GM18498 (cell line): Measurements from ENCODE around the gene HMGB4.

Experiments used
- ATAC-seq: cut with Tn5 transposase; IDR thresholded peaks from one replicate; pipeline ENCODE4 v1.9.1; 2021; ENCODE audit warnings: mild to moderate bottlenecking, moderate library complexity; ENCODE audit not compliant: unreplicated experiment

Gene HMGB4, protein sequence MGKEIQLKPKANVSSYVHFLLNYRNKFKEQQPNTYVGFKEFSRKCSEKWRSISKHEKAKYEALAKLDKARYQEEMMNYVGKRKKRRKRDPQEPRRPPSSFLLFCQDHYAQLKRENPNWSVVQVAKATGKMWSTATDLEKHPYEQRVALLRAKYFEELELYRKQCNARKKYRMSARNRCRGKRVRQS

GRCh38 chr1:33863779-33864178 lies at the start of gene HMGB4:
TSS of gene HMGB4 (plus strand) at chr1:33864079. CDS start at chr1:33864192, 113 bp downstream.
- ATAC-seq: no peak

DNA sequence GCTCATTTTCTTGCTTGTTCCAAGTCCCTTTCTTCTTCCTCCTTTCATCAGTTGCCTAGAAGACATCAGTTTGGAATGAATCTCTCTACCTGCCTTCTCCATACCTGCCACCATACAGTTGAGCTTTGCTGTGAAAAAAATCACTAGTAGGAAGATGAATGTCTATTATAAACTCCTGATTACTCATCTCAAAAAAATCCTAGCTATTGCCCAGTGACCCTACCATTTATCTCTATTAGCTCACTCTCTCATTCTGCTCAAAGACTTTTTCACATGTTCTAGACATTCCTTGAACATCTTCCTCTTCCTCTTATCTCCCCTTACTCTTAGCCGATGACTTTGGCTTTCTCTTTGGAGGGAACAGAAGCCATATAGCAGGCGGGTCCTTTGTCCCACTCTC lies 49.7 kb upstream of the HMGB4 start:
- ATAC-seq: no peak

DNA sequence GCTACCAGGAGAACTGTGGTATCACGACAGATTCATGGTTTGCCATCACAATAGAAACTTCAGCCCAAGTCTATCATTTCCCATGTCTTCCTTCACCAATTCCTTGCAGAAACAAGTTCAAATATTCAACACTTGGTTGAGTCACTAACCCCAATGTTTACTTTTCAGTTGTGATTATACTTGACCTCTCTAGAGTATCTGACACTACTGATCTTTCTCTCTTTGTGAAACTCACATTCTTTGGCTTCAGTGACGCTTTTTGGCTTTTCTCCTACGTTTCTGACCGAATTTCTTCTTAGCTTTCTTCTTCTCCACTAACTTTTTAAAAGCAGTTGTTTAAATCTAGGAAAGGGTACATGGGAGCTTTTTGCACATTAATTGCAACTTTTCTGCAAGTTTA lies 48.8 kb upstream of the HMGB4 start:
- no peak for ATAC-seq

GRCh38 chr1:33818071-33818470 lies 45.8 kb upstream of the HMGB4 start:
- ATAC-seq: no peak

DNA sequence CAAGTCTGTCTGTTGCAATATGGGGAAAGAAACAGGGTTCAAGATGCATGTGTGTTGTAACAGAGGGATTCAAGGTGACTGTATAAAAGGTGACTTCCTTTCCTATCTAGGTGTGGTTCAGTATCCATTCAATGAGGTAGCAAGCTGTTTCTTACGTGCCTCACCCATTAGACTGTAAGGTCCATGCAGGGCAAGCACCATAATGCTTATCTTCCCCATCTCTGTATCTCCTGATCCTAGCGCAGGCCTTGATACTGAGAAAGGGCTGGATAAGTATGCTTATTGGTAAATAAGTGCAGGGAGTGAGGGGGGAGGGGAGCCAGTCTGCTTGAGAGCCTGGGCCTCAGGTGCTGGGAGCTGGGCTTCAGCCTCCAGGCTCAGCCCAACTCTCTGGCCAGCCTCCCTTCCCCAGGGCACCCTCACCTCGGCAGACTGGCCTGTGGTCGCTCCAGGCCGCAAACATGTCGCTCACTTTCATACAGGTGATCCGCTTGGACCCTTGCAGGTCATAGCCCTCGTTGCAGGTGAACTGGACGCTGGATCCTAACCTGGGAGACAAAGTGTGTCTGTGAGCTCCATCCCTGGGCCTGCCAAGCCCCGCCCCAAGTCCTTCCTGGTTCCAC lies 44.5 kb upstream of the HMGB4 start:
- ATAC-seq: no peak

DNA sequence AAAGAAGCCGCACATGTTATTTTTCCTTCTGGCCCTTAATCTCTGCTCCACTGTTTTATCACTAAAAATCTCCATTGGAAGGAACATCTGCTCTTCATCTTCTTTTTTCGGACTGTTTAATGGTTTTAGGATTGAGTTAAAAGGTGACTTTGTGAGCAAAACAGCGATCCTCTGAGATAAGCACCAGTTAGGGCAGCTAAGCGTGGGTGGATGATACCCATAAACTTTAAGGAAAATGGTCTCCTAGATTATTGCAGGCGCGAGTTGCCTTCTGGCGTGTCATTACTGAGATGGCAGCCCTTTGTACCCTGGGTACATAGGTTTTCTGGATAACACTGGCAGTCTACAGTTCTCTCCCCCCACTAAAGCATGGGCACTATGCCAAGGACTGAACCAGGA lies 44.0 kb upstream of the HMGB4 start:
- ATAC-seq: no peak

- no peak for ATAC-seq
Observed at GRCh38 chr1:33820804-33821203, 43.1 kb upstream of the HMGB4 start.

DNA sequence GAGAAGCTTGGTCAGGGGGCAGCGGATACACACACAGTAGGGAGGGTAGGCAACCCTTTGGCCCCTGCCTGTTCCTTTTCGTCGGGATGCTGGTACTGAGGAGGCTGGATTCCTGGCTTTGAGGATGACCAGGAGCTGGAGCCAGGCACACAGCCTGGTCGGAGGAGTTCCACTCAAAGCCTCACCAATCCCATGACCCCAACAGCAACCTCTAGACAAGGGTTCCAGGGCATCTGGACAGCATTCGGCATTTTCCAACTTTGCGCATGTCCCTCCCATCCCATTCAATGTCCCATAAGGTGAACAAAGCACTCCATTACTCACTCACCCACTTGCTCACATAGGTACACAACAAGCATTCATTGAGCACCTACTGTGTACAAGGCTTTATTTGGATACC lies 42.6 kb upstream of the HMGB4 start:
- ATAC-seq: no peak

DNA sequence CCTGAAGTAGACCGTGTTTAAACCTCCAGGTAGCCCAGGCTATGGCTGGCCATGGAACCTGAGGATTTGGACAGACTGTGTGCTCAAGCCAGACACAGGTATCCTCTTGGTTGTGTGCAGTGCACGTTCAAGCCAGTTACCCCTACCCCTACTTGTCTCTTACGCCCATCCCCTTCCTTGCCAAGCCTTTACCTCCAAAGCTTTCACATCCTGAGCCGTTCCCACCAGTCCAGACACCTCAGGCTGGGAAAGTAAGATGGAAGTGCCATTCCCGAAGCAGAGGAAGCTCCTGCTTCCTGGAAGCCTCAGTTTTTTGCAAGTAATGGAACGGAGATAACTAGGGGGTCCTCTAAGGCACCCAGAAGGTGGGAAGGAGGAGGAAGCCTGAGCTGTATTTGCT lies 41.5 kb upstream of the HMGB4 start:
- ATAC-seq: no peak

DNA sequence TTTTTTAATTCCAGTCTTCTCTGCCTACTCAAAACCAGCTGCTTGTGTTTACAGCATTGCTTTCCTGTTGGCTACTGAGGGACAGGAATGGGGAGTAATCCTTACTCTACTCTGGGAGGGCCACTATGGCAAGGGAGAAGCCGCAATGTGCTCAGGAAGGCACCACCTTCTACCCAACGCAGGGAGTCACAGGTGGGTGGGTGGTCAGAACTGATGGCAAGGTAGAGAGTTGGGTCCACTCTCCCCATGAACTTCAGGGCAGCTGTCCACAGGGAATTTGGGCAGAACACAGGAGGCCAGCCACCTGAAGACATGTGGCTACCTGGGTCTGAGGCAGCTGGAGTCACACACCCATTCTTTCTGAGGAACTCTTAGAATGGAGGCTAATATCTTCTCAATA lies 40.5 kb upstream of the HMGB4 start:
- ATAC-seq: no peak

DNA sequence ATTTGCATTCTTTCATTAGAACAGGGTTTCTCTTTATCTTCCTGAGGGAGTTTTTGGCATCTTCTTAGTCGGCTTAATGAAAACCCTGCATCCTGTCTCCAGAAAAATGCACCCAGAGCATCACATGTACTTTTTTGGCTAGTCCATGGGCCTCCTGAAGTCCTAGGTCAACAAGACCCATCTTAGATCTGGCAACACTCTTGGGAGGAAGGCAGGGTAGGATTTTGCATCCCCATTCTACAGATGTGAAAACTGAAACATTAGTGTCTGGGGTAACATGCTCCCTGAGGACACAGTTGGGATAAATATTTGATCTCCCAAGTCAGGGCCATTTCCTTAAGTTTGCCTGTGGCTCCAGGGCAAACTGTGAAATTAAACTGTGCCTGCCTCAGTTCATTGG lies 40.0 kb upstream of the HMGB4 start:
- ATAC-seq: no peak

DNA sequence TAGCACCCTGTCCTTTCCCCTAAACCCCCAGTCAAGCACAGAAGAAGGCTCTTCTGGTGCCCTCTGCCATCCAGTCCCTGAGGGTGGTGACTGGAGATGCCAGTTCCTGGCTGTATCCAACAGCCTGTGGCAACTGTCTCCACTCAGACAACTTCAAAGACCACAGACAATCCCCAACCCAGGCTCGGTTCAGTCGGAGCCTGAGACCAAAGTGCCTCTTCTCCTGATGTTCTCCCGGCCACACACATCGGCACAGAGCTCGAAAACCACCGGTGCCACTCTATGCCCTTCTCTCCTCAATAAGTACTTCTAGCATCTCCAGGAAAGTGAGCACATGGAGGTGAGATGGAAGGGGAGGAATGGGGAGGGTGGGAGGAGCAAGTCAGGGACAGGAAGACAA lies 39.6 kb upstream of the HMGB4 start:
- no peak for ATAC-seq

- ATAC-seq: no peak
Observed at GRCh38 chr1:33824971-33825370, 38.9 kb upstream of the HMGB4 start.

- no peak for ATAC-seq
Observed at GRCh38 chr1:33825506-33825905, 38.4 kb upstream of the HMGB4 start.

GRCh38 chr1:33826311-33826710 lies 37.6 kb upstream of the HMGB4 start:
- ATAC-seq: no peak

DNA sequence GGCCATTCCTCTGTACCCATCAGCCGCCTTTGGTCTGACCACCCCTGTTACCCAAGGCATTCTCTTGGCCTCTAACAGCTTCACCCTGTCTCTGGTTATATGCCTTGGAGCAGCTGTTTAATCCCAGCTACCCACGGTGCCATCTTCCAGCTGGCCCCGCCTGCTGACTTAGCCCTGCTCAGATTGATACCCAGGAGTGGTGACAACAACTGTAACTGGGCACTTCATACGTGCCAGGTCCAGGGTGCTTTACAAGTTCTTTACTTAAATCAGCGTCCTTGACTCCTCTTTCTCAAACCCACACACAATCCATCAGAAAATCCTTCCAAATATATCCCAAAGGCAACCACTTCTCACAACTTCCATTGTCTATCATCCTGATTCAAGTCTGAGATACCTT lies 37.2 kb upstream of the HMGB4 start:
- no peak for ATAC-seq

- no peak for ATAC-seq
Observed at GRCh38 chr1:33828059-33828458, 35.8 kb upstream of the HMGB4 start.

DNA sequence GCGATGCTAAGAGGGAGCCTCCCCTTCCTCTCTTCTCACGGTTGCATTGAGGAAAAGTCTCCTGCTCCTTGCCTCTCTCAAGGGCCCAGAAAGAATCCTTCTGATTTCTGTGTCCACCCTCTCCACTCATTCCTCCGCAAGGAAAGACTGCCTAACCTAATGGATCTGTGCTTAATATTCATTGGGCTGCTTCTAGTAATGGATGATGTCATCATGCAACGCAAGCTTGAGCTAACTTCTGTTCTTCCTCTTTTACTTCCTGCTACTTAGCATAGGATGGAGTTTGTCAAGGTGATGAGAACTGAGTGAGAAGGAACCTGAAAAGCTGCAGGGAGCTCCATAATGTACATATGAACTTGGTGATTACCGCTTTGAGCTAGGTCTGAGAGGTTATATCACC lies 35.2 kb upstream of the HMGB4 start:
- ATAC-seq: no peak

DNA sequence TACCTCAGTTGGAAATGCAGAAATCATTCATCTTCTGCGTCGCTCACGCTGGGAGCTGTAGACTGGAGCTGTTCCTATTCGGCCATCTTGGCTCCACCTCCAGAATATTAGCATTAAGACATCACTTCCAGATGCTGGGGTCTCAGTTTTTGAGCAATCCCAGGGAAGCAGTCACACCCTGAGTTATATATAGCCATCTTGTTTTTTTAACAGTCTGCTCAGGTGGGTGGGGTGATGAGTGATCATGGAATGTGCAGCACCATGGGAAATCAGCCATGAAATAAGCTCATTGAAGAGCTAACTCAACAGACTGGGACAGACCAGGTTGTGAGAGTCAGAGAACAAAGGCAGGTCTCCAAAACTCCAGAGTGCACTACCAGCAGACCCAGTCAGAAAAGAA lies 27.0 kb upstream of the HMGB4 start:
- ATAC-seq: no peak

- no peak for ATAC-seq
Observed at GRCh38 chr1:33837635-33838034, 26.2 kb upstream of the HMGB4 start.

DNA sequence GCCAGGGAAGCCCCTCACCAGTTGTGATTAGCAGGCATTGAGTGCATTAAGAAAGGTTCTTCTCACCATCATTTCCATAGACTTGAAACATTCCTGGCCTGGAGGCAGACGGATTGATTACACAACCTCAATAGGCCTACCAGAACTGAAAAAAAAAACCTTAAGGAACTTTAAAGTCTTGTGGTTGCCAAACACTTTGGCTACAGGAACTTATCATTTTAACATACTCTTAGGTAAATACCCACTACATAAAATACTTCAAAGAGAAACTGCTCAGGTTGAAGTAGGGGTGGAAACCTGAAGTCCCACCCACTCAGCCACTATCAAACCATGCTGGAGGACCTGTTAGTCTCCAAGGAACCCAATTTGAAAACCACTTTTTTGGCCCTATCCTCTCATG lies 22.4 kb upstream of the HMGB4 start:
- ATAC-seq: no peak

DNA sequence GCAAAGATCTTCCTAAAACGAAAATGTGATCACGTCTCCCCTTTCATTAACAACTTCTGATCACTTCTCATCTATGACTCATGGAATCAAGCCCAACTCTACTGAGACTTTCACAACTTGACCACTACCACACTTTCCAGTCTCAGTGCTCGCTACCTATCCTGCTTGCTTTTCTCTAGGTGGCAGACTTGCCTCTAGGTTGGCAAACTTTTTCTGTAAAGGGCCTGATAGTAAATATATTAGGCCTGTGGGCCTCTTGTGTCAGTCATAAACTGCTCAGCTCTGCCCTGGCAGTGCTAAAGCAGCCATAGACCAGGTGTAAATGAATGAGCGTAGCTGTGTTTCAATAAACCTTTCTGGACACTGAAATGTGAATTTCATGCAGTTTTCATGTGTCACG lies 21.5 kb upstream of the HMGB4 start:
- no peak for ATAC-seq

DNA sequence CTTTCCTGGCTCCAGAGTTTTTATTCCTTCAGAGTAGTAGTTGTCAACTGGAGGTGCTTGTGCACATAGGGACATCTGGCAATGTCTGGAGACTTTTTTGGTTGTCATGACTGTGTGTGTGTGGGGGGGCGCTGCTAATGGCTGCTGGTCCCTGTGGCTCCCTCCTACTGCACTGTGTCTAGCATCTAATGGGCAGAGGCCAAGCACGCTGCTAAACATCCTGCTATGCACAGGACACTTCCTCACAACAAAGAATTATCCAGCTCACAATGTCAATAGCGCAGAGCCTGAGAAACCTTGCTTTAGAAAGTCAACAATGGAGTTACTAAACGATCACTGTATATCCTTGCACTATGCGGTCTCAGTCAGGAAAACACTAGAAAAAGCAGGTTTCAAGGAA lies 19.7 kb upstream of the HMGB4 start:
- ATAC-seq: no peak
